C1 segment of cervical spinal cord (tissue), 14 donors: ENCODE results near the gene PLEKHO1.

Experiments used
- DNase-seq, 14 donors: peaks; one replicate each; lab custom pipeline; 2025; lab: John Stamatoyannopoulos, UW

The PLEKHO1 gene

DNA sequence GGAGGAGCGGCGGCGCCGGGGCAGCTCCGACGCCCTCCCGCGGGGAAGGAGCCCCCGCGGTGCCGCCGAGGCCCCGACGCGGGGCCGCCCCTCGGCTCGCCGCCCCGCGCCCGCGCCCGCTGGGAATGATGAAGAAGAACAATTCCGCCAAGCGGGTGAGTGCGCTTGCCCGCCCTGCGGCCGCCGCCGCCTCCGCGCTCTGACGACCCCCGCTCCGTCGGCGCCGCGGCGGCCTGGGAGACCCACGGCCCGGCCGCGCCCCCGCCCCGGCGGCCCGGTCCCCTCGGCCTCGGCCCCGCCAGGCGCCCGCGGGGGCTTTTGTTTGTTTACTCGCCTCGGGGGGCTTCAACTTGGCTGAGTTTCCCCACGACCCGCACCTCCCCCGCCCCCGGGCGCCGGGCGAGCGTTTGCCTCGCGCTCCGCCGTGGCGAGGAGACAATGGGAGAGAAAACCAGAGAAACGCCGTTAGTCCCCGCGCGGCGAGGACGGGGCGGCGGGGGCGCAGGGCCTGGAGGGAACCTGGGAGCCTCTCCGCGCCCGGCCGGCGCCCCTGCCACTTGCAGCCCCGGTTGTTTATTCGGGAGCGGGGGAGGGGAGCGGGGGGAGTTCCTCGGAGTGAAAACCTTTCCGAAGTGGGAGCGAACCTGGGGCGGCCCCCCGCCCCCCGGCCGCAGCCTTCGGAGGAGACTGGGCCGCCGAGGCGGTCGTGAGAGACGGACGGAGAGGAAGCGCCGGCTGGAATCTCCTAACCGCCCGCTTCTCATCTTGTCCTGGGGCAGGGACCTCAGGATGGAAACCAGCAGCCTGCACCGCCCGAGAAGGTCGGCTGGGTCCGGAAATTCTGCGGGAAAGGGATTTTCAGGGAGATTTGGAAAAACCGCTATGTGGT lies 661 bp downstream of the PLEKHO1 start:
- peak in 3 of 14 donors; percentile 15 to 48 (median 24) for DNase-seq

DNA sequence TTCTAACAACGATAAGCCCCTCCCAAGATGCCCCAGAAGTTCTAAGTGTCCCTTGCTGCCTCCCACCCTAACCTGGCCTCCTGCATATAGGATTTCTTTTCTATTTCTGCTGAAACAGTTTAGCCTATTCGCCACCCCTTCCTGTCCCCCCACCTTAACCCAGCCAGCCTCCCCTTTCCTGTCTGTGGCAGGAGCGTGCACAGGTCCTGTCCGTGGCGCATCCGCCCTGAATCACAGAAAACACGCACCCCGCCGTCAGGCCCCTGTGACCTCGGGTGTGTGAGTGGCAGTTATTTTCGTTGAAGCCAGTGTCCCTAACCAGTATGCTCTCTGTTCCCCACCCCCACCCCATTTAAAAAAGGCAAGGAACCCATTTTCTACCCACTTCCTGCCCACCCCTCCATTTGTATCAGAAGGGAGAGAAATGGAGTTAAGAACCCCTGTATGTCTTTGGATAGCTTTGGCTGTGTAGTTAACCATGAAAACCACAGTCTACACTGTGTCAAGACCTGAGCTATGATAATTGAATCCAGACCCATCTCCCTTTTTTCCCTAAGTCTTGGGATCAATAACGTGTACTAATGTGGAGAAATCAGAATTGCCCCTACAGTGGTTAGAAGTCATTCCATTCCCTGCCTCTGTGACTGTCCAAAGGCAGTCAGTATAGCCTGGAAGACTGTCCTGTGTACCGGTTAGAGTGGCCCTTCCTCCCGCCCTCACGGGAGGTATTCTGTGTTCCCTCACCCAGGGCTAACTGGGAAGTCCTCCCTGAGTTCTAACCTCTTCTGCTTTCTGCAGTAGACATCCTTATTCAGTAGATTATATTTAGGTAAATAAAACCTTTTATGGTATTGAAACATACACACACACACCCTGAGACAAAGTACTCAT lies 1.8 kb downstream of the PLEKHO1 start:
- DNase-seq, result peak in 2 of 14 donors; percentile 13 to 44

DNA sequence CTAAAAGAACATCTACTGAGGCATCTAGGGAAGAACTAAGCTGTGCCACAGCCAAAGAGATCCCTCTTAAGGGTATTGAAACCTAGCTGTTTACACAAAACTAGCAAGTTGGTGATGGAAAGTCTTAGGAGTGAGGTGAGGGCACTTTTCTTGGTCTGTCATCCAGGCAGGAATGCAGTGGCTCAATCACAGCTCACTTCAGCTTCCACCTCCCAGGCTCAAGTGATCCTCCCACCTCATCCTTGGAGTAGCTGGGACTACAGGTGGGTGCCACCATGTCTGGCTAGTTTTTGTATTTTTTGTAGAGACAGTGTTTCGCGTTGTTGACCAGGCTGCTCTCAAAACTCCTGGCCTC lies 2.4 kb downstream of the PLEKHO1 start:
- DNase-seq, result no peak

DNA sequence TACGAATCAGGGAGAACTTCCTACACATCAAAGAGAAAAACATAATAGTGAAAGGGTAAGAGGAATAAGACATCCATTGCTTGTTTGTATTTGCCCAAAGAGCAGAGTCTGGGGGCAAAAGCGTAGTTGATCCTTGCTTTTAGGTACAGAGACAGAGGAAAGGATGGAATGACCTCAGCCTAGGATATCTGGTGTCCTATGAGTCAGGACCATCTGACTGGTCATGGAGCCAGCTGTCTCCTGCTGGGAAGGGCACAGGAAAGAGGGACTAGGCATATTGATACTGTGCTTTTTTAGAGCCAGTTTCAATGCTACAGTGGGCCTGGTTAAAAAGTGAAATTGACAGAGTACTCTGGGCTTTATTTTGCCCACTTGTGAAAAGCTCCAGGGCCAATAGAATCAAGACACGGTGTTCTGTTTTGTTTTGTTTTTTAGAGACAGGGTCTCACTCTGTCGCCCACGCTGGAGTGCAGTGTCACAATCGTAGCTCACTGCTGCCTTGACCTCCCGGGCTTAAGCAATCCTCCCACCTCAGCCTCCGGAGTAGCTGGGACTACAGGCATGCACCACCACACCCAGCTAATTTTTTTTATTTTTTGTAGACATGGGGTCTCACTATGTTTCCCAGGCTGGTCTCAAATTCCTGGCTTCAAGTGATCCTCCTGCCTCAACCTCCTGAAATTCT lies 3.2 kb downstream of the PLEKHO1 start:
- no peak for DNase-seq

DNA sequence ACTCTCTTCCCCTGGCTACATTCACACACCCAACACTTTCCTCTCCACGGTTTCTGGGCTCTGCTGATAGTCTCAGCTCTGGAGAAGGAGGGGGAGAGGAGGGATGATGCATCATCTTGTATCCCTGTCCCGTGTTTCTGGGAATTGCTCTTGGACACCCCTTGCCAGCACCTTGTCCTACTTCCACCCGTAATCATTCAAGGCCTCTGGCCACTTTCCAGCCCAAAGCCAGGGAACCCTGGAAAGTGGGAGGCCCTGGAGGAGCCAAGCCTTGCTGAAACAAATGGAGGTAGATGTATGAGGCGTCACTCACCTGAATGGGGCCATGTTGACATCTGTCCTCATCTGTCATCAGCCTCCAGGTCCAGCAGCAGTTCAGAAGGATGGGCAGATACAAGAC lies 4.4 kb downstream of the PLEKHO1 start:
- peak in 1 of 14 donors; percentile 22 for DNase-seq

DNA sequence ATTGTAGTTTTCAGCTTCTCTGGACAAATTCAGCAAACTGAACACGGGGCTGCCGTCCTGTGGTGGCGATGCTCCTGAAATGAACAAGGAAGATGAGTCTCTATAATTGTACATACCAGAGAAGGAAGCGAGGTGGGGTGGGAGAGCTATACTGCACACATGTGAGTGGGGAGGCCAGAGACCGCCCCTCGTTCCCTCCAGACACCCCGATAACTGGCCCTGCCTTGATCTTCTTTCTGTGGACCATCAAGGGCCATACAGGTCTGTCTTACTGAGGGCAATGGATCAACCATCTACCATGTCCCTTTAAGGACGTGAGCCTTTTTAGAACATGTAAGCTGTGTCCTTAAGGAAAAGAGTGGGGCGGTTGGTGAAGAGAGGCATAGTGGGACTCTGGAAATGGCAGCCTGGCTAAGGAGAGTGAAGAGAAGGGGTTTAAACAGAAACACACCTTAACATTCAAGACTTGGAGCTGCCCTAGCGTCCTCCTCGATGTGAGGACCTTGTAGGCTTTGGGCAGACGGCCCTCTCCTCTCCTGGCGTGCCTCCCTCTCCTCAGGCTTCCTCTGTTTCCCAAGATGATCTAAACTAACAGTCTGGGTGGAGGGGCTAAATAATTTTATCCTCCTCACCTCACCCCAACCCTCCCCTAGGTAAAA lies 5.8 kb downstream of the PLEKHO1 start:
- DNase-seq, result peak in 1 of 14 donors; percentile 18

DNA sequence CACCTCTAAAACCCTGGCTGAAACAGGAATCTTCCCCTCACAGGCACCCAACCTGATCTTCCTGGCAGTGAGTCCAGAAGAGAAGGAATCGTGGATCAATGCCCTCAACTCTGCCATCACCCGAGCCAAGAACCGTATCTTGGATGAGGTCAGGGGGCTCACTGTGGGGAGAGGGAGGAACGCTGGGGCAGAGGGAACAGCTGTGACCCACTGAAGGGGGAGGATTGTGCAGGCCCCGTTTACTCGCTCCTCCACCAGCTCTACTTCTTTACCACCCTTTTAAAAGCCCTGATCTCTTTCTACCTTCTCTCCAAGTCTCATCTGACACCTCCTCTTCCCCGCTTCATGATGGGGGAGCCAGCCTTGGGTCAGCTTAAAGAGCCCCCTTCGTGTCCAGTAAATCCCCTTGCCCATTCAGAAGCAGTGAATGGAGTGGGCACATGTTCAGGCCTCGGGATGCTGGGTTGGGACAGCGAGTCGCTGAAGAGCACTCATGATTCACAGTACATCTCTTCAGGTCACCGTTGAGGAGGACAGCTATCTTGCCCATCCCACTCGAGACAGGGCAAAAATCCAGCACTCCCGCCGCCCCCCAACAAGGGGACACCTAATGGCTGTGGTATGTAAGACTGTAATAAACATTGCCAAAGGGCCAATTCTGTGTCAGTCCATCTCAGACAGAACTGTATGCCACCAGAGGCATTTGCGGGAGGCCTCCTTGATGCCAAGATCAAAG lies 7.3 kb downstream of the PLEKHO1 start:
- peak in 1 of 14 donors; percentile 21 for DNase-seq

DNA sequence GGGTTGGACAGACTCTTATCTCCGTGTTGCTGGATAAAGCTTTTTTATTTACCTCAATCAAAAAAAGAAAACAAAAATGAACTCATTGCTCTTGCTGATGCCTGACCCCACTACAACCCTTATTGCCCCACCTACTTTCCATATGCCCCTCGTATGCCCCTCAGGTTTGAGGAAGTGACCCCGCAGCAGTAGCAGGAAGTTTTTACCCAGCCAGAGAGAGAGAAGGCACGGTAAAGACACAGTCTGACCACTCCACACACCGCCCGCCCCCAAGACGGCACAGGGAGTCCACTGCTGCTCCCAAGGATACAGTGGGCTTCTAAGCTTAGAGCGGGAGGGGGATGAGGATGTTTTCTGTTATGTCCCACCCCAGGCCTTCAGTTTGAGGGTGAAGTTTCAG lies 9.8 kb downstream of the PLEKHO1 start:
- DNase-seq, result peak in 1 of 14 donors; percentile 18

DNA sequence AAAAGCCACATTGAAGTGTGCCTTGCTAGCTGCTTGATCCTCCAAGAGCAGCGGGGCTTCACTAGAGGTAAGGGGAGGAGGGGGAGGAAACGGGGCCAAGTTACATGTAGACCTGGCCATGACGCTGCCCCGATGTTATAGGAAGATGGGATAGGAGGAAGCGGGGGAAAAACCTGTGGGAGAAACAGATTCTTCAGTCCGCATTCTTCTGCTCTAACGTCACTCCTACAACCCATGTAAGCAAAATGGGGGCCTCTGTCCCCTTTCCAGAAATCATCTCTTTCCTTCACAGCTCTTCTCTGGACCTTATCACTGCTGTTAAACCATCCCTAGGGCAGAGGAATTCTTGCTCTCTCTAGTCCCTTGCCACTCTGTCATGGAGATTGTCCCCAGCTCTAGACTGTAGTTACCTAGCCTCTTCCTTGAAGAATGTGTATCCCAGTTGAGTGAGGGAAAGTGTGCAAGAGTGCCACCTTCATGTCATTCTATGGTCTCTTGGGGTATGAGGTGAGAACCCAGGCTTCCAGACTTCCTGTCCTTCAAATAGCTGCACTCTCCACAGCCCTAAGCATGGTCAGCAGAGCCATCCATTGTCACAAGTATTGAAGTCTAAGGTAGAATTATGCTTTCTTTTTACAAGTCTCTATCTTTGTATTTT lies 11.4 kb downstream of the PLEKHO1 start:
- no peak for DNase-seq

DNA sequence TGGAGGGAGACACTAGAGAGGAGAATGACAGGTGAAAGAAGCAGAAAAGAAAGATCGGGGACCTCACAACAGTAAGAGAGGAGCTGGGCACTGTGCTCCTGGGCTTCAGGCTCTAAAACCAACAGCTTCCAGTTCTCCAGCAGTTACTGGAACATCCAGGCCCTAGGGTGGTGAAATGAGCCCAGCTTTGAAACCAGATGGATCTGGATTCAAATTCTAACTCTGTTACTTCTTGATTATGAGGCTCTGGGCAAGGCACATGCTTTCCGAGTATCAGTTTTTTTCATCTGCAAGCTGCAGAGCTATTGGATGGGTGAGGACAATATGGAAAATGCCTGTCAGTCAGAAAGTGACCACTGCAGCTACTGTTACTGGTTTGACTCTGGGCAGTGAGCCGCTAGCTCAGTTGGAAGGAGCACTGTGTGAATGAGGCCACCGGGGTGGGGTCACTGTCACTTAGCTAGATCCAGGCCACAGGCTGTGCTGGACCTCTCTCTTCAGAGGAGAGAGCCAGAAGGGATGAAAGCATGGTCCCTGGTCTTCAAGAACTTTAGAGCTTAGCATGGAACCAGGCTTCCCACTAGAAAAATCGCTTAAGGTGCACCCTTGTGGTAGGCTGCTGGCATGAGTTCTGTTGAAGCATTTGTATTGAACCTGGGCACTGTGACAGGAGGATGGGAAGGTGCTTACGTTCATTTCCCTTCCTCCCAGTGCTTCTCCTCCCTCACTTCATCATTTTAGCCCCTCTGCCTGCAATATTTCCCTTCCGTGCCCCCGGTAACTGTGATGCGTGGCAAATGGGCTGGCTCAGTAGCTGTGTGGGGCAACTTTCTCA lies 12.2 kb downstream of the PLEKHO1 start:
- peak in 2 of 14 donors; percentile 28 to 39 for DNase-seq

DNA sequence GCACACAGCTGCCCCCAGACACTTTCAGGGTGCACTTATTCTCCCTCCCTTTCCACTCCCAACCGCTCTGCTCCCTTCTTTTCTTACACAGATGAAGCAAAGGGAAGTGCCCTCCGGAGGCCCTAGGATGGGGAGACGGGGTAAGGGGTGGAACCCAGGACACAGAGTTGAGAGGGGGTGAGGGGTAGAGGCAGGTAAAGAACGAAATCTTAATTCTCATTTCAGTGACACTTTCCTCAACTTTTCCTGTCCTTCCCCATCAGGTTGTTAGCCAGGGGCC lies 12.8 kb downstream of the PLEKHO1 start:
- no peak for DNase-seq

DNA sequence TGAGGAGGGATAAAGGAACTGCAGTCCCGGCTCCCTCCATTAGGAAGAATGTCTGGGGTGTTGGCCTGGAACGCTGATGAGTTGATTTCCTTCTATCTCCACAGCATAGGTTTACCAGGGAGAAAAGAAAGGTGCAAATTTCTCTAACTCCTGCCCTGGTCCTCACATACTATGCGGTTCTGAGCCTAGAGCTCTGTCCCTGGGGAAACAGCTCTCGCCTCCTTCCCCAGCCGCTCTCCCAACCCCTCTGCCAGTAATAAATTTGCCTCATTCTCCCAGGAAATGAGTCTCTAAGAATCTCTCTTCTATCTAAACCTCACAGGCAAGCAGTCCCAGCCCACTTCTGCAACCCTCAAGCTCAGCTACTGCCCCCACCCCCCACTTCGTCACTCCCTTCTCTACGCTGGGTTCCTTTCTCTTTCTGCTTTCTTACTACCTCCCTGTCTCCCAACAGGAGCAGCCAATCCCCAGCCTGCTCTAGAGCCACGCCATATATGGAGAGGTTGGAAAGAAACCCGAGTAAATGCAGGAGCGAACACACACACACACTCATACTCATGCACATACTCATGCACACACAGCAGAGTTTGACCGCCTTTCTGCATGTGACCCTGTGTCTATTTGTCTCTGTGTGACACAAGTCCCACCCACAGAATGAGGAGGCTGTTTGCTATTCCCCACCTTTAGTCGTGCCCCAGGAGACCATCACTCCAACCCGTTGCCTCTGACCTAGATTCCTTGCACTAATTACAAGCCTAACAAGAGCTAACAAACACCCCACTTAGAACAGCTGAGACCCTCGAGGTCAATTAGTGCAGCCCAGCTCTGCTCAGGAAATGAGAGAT lies 13.4 kb downstream of the PLEKHO1 start:
- peak in 11 of 14 donors; percentile 15 to 94 (median 60) for DNase-seq

DNA sequence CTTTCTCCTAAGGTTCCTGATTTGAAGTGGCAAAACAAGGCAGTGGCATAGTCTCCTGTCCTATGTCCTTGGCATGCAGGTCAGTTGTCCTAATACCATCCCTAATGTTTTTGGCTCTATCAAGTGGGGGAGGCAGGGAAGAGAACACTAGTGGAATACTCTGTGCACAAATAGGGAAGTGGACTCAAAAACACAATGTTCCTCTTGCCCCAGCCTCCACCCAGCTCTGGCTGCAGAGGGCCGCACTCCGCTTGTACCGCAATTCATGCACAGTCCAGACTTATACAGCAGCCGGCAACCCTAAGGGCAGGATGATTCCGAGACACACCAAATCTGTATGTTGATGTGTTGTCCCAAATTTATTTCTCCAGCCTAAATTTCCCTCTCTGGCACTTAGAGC lies 14.5 kb downstream of the PLEKHO1 start:
- DNase-seq, result peak in 2 of 14 donors; percentile 10 to 16

DNA sequence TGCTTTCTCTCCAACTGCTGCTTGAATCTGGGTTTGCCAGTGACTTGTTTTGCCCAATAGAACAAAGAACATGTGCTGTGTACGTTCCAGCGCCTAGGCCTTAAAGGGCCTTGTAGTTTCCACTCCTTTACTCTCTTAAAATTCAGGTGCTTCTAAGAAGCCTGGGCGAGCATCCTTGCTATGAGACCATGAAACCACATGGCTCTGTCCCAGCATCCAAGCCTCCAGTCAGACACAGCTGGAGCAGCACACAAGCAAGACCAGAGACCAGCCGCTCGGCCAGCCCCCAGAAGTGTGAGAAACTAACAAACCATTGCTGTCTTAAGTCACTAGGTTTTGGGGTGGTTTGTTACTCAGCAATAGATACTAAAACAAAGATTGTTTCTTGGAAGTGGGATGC lies 15.1 kb downstream of the PLEKHO1 start:
- DNase-seq, result no peak

DNA sequence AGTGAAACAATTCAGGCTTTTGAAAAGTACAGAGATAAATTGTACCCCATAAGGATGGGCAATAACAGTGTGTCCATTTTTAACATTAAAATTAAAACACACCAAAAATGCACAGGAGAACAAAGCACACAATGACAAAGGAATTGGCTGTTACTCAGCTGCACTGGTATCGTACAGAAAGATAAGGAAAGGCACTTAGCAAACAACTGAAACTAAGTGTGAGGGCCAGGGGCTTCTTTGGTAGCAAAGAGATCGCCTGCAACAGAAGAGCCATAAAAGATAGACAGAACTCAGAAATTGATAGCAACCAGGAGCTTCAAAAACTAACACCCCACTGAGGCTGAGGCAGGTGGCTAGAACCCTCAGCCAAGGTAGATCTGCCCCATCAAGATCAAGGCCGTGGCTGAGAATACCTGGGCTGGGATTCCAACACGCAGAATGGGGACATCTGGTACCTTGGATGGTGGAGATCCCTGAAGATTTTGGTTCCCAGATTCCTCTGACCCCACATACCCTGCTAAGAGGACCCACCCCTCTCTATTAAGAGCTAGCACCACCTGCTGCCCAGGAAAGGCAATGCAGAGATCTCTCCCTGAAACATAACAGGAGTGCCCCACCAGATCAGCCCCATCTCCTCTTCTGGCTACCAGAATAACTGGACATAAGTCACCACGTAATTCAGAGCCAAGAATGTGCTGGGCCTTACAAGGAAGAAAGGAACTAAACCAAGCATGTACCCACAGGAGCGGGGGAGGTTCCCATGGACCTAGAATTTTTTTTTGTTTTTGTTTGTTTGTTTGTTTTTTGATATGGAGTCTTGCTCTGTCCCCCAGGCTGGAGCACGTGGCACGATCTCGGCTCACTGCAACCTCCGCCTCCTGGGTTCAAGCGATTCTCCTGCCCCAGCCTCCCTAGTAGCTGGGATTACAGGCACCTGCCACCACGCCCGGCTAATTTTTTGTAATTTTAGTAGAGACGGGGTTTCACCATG lies 16.2 kb downstream of the PLEKHO1 start:
- peak in 1 of 14 donors; percentile 18 for DNase-seq

DNA sequence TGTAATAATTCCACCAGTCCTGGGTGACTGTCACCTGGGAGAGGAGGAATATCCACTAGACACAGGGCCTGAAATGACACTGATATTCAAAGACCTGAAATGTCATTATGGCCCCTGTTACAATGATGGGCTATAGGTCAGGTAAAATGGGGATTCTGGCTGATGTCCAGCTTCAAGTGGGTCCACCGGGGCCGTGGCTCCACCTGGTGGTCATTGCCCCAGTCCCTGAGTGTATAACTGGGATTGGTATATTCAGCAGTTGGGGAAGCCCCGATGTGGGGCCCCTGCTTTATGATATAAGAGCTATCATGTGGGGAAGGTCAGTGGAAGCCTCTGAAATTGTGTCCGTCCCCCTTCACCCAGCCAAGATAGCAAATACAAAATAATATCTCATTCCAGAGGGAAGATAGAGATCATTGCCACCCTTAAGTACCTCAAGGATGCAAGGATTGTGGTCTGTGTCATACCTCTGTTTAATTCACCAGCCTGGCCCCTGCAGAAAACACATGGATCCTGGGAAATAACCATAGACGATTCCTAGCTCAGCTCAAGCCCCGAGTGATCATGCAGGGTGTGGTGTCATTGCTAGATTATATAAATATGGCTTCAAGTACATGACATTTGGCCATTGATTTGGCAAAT lies 19.4 kb downstream of the PLEKHO1 start:
- DNase-seq, result peak in 6 of 14 donors; percentile 12 to 63 (median 20)

DNA sequence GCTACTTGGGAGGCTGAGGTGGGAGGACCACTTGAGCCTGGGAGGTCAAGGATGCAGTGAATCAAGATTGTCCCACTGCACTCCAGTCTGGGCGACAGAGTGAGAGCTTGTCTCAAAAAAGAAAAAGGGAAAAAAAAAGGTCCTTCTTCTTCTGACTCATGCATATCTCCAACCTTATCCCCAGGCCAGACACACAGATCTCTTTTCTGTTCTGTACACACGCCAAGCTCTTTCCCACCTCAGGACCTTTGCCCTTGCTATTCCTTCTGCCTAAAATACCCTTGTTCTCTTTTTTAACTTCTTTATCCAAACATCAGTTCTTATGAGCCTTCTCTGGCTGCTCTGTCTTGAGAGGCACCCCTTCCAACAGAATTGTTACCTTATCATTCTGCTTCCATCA lies 22.1 kb downstream of the PLEKHO1 start:
- DNase-seq, result no peak
